ENCODE measurements around the gene CRIP3. TPM values are rescaled to one million over a fixed set of nuclear protein-coding genes. Genes with fewer than 3 reads are reported as not detected.

CRIP3 gene
- total and polyA plus RNA-seq, 2 of the 13 experiments (the other 11 are each of a cell fraction or from before 2014, with no cell fraction given): 6.3 to 9.3 TPM

- TF ChIP-seq MED1 (CRISPR knock-in tag; IDR thresholded peaks at IDR 0.05): no peak
- TF ChIP-seq NR2F6 (IDR thresholded peaks at IDR 0.05): no peak
- no peak for TF ChIP-seq NR2F6 (CRISPR knock-in tag; IDR thresholded peaks at IDR 0.05)
- TF ChIP-seq FOXK1 (CRISPR knock-in tag; IDR thresholded peaks at IDR 0.05; ENCODE audit: borderline replicate concordance, low read depth): no peak
- no peak for TF ChIP-seq KMT2A (CRISPR knock-in tag; IDR thresholded peaks at IDR 0.05)
- TF ChIP-seq ZNF609 (CRISPR knock-in tag; IDR thresholded peaks at IDR 0.05; ENCODE audit: borderline replicate concordance): 0 out of 2 replicates have a peak, but pooled peaks have one; percentile 16
- TF ChIP-seq KLF15 (CRISPR knock-in tag; IDR thresholded peaks at IDR 0.05; ENCODE audit: borderline replicate concordance): no peak
Measured at GRCh38 chr6:43268782-43269272, 39.8 kb downstream of the CRIP3 start (continued).

GRCh38 chr6:43268355-43268700, 40.3 kb downstream of the CRIP3 start:
- no peaks in the 10 kb centered on the region for H3K9me3 ChIP-seq (ENCODE audit: low read length)
- peak overlapping the region; percentile 91 for H3K27ac ChIP-seq (ENCODE audit: extremely low read length, insufficient read depth, low read length)
- H3K4me1 ChIP-seq (ENCODE audit: insufficient read depth, low read length): peaks cover 96% of the 10 kb centered on the region
- H2AFZ ChIP-seq (ENCODE audit: low read length): no peak overlapping the region
- no peaks in the 10 kb centered on the region for H3K79me2 ChIP-seq (ENCODE audit: insufficient read depth, low read length)
- no TSS peak for BruUV-seq (replicated peaks)
- peak overlapping the region; percentile 58 for H3K4me2 ChIP-seq (ENCODE audit: low read depth, low read length)
- ATAC-seq (peak; percentile 5), FAIRE-seq (no peak), DNase-seq (ENCODE audit: low spot score) (no peak)
- ChIA-PET CTCF (ENCODE audit: low intra/inter-chr PET ratio, low total read pairs) (no interaction called here), POLR2A (interaction anchor here (0.7 to 20.0 kb wide), 28 partner anchors 10 to 340 kb away, joined by 3 to 314 read pairs (median 4); partner anchors contain the start of genes ABCC10, CNPY3, CRIP3 and CUL9)
- peak overlapping the region; percentile 69 for H3K9ac ChIP-seq (ENCODE audit: insufficient read depth, low read depth, low read length)
- in situ Hi-C loops (cut with HindIII; ENCODE audit: extremely low pct_ligation_motif_present, low pct_unique_long_range_greater_than_20kb): no loop called here
- intact Hi-C loops (cut with micrococcal nuclease; ENCODE audit: unreplicated experiment): loop anchor here (10.0 kb wide), 1 partner anchor 156 kb away; the partner anchor contains the start of gene ABCC10
- no peaks in the 10 kb centered on the region for H3K36me3 ChIP-seq (replicated peaks in 1 of 2; ENCODE audit: control insufficient read depth in 1 of 2, insufficient read depth in 2 of 2, low read length in 2 of 2)
- 52% methylated on average over 3 of the region's 3 CpGs for WGBS (ENCODE audit: low lambda C conversion rate)
- no peaks in the 10 kb centered on the region for H4K20me1 ChIP-seq (ENCODE audit: insufficient read depth, low read length)
- H3K4me3 ChIP-seq (replicated peaks in 1 of 3; ENCODE audit: insufficient read depth in 1 of 3, low read depth in 2 of 3, low read length in 3 of 3): peak overlapping the region in 1 of 3 experiments; percentile 36; a peak in 2 of 6 replicates
- H3K27me3 ChIP-seq (ENCODE audit: control insufficient read depth in 1 of 2, insufficient read depth in 2 of 2, low read length in 2 of 2): no peaks in the 10 kb centered on the region
- no peak for TF ChIP-seq REXO4 (CRISPR knock-in tag; IDR thresholded peaks at IDR 0.05; ENCODE audit: borderline replicate concordance)
- TF ChIP-seq HNF4A (CRISPR knock-in tag; IDR thresholded peaks at IDR 0.05): no peak
- TF ChIP-seq PHF20 (CRISPR knock-in tag; IDR thresholded peaks at IDR 0.05): no peak
- TF ChIP-seq ZNF687 (CRISPR knock-in tag; IDR thresholded peaks at IDR 0.05): peak; percentile 82
- no peak for TF ChIP-seq ZBTB2 (CRISPR knock-in tag; IDR thresholded peaks at IDR 0.05; ENCODE audit: low read depth)
- no peak for TF ChIP-seq GATA4 (IDR thresholded peaks at IDR 0.05; ENCODE audit: borderline replicate concordance, low read depth)
- peak; percentile 46 for TF ChIP-seq HNRNPL (IDR thresholded peaks at IDR 0.05; ENCODE audit: low read depth, low read length)
